ENCODE results near the gene GARRE1. TPM values are rescaled to one million over a fixed set of nuclear protein-coding genes. Genes with fewer than 3 reads are reported as not detected.

GARRE1 gene
- total and polyA plus RNA-seq, 2 donors (not counting 3 experiments of a cell fraction or from before 2014, with no cell fraction given) = 39.2 to 46.8 TPM

- H3K4me2 ChIP-seq (ENCODE audit: insufficient read depth, low read length) = no peak overlapping the region
- H3K27ac ChIP-seq (ENCODE audit: insufficient read depth, low read depth, low read length) = no peak overlapping the region
- H3K9ac ChIP-seq (replicated peaks; ENCODE audit: extremely low read depth, insufficient read depth, low read length) = no peak overlapping the region
- H3K4me1 ChIP-seq (ENCODE audit: control insufficient read depth, extremely low read depth, insufficient read depth, low read length) = peaks cover 39% of the 10 kb centered on the region
- ChIA-PET CTCF (interaction anchor here (1.0 to 1.3 kb wide), 2 partner anchors 9 to 88 kb away, joined by 3 read pairs; no protein-coding TSS in a partner anchor), POLR2A (no interaction called here)
- no peak for FAIRE-seq
- H3K9me3 ChIP-seq (replicated peaks; ENCODE audit: control insufficient read depth, insufficient read depth, low read length) = no peaks in the 10 kb centered on the region
- TF ChIP-seq GATA2 (IDR thresholded peaks at IDR 0.05; ENCODE audit: insufficient read depth, insufficient read length, low read depth, low read length) = no peak
- TF ChIP-seq FOS (IDR thresholded peaks at IDR 0.05; ENCODE audit: borderline replicate concordance, insufficient read depth, low read length) = no peak
- no peak for TF ChIP-seq POLR2AphosphoS5 (IDR thresholded peaks at IDR 0.05; ENCODE audit: insufficient read depth, low read depth, low read length)
- no peak for TF ChIP-seq EZH2 (IDR thresholded peaks at IDR 0.05; ENCODE audit: borderline replicate concordance, low read depth, low read length, severe bottlenecking)
- no peak for TF ChIP-seq POLR2A (IDR thresholded peaks at IDR 0.05; ENCODE audit: low read depth, low read length)
- TF ChIP-seq JUN (IDR thresholded peaks at IDR 0.05; ENCODE audit: borderline replicate concordance, insufficient read depth, insufficient read length, low read depth) = no peak
- TF ChIP-seq CTCF (IDR thresholded peaks at IDR 0.05; ENCODE audit: extremely low read depth in 1 of 2, insufficient read depth in 1 of 2, low read depth in 1 of 2, low read length in 2 of 2) = no peak
- no peak for TF ChIP-seq MYC (IDR thresholded peaks at IDR 0.05; ENCODE audit: low read depth, low read length)
- TF ChIP-seq MAX (IDR thresholded peaks at IDR 0.05; ENCODE audit: insufficient read depth, insufficient read length) = no peak
- no peaks in the 10 kb centered on the region for H3K9me1 ChIP-seq (replicated peaks; ENCODE audit: control insufficient read depth, extremely low read depth, insufficient read depth, low read length)
- no peak overlapping the region for H3K4me3 ChIP-seq (replicated peaks in 1 of 3; ENCODE audit: insufficient read depth in 1 of 3, low read depth in 1 of 3, low read length in 3 of 3)
- intact Hi-C loops (cut with micrococcal nuclease) = no loop called here
- H3K36me3 ChIP-seq (ENCODE audit: control insufficient read depth in 2 of 2, extremely low read depth in 1 of 2, insufficient read depth in 2 of 2, low read length in 2 of 2) = peaks cover 18 to 30% of the 10 kb centered on the region in 2 experiments
- dilution Hi-C loops (cut with MboI; ENCODE audit: extremely low pct_ligation_motif_present, low sequenced_read_pairs) = no loop called here
- H4K20me1 ChIP-seq (replicated peaks; ENCODE audit: control insufficient read depth, extremely low read depth, insufficient read depth, low read length) = no peaks in the 10 kb centered on the region
- no TSS peak for BruUV-seq (replicated peaks)
- no peaks in the 10 kb centered on the region for H3K27me3 ChIP-seq (ENCODE audit: control insufficient read depth in 2 of 2, insufficient read depth in 2 of 2, low read length in 2 of 2)
- H3K79me2 ChIP-seq (ENCODE audit: control insufficient read depth, insufficient read depth, low read length) = peaks cover 15% of the 10 kb centered on the region
- no peak overlapping the region for H2AFZ ChIP-seq (ENCODE audit: low read depth, low read length)
- DNase-seq (ENCODE audit: low read depth, low spot score) = no peak
These were observed 26.0 kb upstream of the GARRE1 start for GRCh38 chr19:34228347-34228746.
